ENCODE measurements around the gene LCN2.

Gene LCN2

DNA sequence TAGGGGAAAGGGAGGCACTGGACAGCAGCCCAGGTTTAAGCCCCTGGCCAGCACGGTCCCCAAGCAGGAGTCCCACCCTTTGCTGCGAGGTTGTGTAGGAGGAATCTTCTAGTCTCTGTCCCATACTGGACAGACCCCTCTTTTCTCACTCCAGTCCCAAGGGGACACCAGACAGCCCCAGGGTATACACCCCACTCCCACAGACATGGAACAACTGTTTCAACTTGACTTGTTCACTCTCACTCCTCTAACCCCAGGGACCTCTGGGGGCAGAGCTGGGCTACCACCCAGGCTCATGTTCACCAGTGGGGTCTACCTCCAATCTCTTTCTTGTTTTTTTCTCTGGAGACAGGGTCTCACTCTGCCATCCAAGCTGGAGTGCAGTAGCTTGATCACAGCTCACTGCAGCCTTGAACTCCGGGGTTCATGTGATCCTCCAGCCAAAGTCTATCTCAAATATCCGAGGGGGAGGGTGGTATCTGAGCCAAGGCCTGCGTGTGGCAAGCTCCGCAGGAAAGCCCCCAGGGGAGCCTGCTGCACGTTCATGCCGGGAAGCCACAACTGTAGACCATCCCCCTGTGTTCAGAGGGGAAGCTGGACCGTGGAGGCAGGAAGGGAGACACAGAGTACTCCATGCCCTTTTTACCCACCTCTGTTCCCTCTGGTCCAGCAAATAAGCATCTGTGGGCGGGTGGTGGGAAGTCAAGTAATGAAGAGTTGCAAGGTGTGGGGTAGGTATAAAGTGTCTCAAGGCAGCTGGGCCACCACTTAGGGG, 23.5 kb upstream of the LCN2 start:
- no peak overlapping the region for H4K8ac ChIP-seq (ENCODE audit: low read depth, low read length)
- peaks cover 16% of the 10 kb centered on the region for H3K79me1 ChIP-seq (ENCODE audit: low read length)
- H2AFZ ChIP-seq (ENCODE audit: insufficient read depth, low read length, poor library complexity), result no peak overlapping the region
- no peak overlapping the region for H2BK5ac ChIP-seq (ENCODE audit: low read depth, low read length, poor library complexity)
- H3K27ac ChIP-seq (ENCODE audit: low read depth, low read length), result no peak overlapping the region
- DNase-seq, result no peak
- H3K23ac ChIP-seq (ENCODE audit: low read length), result no peak overlapping the region
- H3K4me2 ChIP-seq (ENCODE audit: low read length), result no peak overlapping the region
- peaks cover 14% of the 10 kb centered on the region for H3K79me2 ChIP-seq (ENCODE audit: control insufficient read depth, insufficient read depth, low read length, poor library complexity)
- H2BK120ac ChIP-seq (ENCODE audit: insufficient read depth, low read length, poor library complexity), result no peak overlapping the region
- H3K36me3 ChIP-seq (ENCODE audit: control insufficient read depth in 1 of 2, insufficient read depth in 2 of 2, low read length in 2 of 2), result peaks cover 34 to 39% of the 10 kb centered on the region in 2 experiments
- peaks cover 6% of the 10 kb centered on the region for H3K9me3 ChIP-seq (ENCODE audit: insufficient read depth, low read depth, low read length)
- H3K27me3 ChIP-seq (ENCODE audit: insufficient read depth, low read length), result no peaks in the 10 kb centered on the region
- no peak overlapping the region for H2AK5ac ChIP-seq (ENCODE audit: low read length)
- no peak overlapping the region for H3K9ac ChIP-seq (ENCODE audit: low read length)
- H3K4ac ChIP-seq (ENCODE audit: low read depth, low read length), result peak overlapping the region; percentile 19
- H3K14ac ChIP-seq (ENCODE audit: low read length), result no peak overlapping the region
- no peak overlapping the region for H4K91ac ChIP-seq (ENCODE audit: low read depth, low read length)
- no peak overlapping the region for H3K4me3 ChIP-seq (ENCODE audit: low read depth, low read length)
- no CpG with 5 or more reads among the region's 10 CpGs for WGBS (ENCODE audit: extremely low coverage, insufficient coverage, insufficient read length)
- peak overlapping the region; percentile 33 for H3K18ac ChIP-seq (ENCODE audit: low read length)
- no peak overlapping the region for H2BK12ac ChIP-seq (ENCODE audit: low read length)
- H3K4me1 ChIP-seq (ENCODE audit: control insufficient read depth in 1 of 2, insufficient read depth in 2 of 2, low read length in 2 of 2), result peaks cover 5 to 13% of the 10 kb centered on the region in 2 experiments
- peak overlapping the region; percentile 16 for H4K12ac ChIP-seq (ENCODE audit: low read depth, low read length)

GRCh38 chr9:128127568-128127989, 21.7 kb upstream of the LCN2 start, which contains the start of gene PTGES2:
Gene PTGES2 (minus strand): TSS chr9:128127729. CDS start chr9:128127717, 12 bp downstream.
- H3K36me3 ChIP-seq (ENCODE audit: control insufficient read depth in 1 of 2, insufficient read depth in 2 of 2, low read length in 2 of 2), result peaks cover 18 to 23% of the 10 kb centered on the region in 2 experiments
- DNase-seq, result peak; percentile 82 to 94
- peak within 1 kb of the TSS; percentile 98 for H3K9ac ChIP-seq (ENCODE audit: low read length)
- peak within 1 kb of the TSS; percentile 77 for H3K4ac ChIP-seq (ENCODE audit: low read depth, low read length)
- peak within 1 kb of the TSS; percentile 98 for H2BK120ac ChIP-seq (ENCODE audit: insufficient read depth, low read length, poor library complexity)
- H3K4me2 ChIP-seq (ENCODE audit: low read length), result peak within 1 kb of the TSS; percentile 84
- peak within 1 kb of the TSS; percentile 32 for H2BK12ac ChIP-seq (ENCODE audit: low read length)
- H4K8ac ChIP-seq (ENCODE audit: low read depth, low read length), result peak within 1 kb of the TSS; percentile 100
- H4K91ac ChIP-seq (ENCODE audit: low read depth, low read length), result peak within 1 kb of the TSS; percentile 99
- peaks cover 5 to 13% of the 10 kb centered on the region in 2 experiments for H3K4me1 ChIP-seq (ENCODE audit: control insufficient read depth in 1 of 2, insufficient read depth in 2 of 2, low read length in 2 of 2)
- H2AK5ac ChIP-seq (ENCODE audit: low read length), result peak within 1 kb of the TSS; percentile 76
- H4K12ac ChIP-seq (ENCODE audit: low read depth, low read length), result peak within 1 kb of the TSS; percentile 97
- H3K23ac ChIP-seq (ENCODE audit: low read length), result no peak within 1 kb of the TSS
- H3K4me3 ChIP-seq (ENCODE audit: low read depth, low read length), result peak within 1 kb of the TSS; percentile 88
- H3K14ac ChIP-seq (ENCODE audit: low read length), result peak within 1 kb of the TSS; percentile 94
- peaks cover 14% of the 10 kb centered on the region for H3K79me2 ChIP-seq (ENCODE audit: control insufficient read depth, insufficient read depth, low read length, poor library complexity)
- WGBS (ENCODE audit: extremely low coverage, insufficient coverage, insufficient read length), result no CpG with 5 or more reads among the region's 56 CpGs
- peaks cover 6% of the 10 kb centered on the region for H3K9me3 ChIP-seq (ENCODE audit: insufficient read depth, low read depth, low read length)
- no peaks in the 10 kb centered on the region for H3K27me3 ChIP-seq (ENCODE audit: insufficient read depth, low read length)
- H3K79me1 ChIP-seq (ENCODE audit: low read length), result peaks cover 16% of the 10 kb centered on the region
- H2BK5ac ChIP-seq (ENCODE audit: low read depth, low read length, poor library complexity), result peak within 1 kb of the TSS; percentile 95
- H3K18ac ChIP-seq (ENCODE audit: low read length), result peak within 1 kb of the TSS; percentile 97
- peak within 1 kb of the TSS; percentile 93 for H2AFZ ChIP-seq (ENCODE audit: insufficient read depth, low read length, poor library complexity)
- H3K27ac ChIP-seq (ENCODE audit: low read depth, low read length), result peak within 1 kb of the TSS; percentile 95

DNA sequence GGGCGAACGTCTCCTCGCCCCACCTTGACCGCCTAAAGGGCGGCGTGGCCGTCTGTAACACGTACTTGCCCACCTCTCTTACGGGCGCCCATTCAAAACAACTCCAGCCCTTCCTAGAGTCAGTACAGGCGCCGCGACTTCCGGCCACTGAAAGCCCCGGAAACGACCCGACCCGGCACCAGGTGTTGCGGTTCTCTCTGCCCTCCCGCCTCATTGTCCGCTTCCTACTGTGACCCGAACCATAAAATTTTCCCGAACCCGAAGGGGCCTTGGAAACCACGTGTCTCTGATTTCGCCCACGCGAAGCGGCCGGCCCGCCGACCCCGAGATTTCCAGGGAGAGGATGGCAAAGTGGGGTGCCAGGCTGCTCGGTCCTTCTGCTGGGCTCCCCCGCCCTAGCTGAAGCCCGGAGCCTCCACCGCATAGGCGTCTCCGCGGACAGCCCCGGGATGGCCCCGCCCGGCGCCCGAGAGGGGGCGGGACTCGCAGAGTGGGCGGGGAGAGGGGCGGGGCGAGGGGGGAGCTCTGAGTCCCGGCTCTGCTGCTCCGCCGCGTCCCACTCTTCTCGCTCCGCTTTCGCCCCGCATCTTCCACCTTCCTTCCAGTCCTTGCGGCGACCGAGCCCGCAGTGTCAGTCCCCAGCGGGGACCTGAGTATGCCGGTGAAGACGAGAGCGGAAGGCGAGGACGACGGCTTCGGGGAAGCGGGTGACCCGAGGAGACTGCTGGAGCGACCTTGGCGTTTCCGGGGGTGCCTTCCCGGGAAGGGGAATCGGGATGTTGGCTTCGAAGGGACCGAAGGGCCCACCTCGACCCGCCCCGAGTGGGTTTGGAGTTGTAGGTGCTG, 21.0 kb upstream of the LCN2 start:
- peak overlapping the region; percentile 98 for H2BK120ac ChIP-seq (ENCODE audit: insufficient read depth, low read length, poor library complexity)
- peak; percentile 76 to 93 for DNase-seq
- peaks cover 6% of the 10 kb centered on the region for H3K9me3 ChIP-seq (ENCODE audit: insufficient read depth, low read depth, low read length)
- no CpG with 5 or more reads among the region's 82 CpGs for WGBS (ENCODE audit: extremely low coverage, insufficient coverage, insufficient read length)
- H3K14ac ChIP-seq (ENCODE audit: low read length), result peak overlapping the region; percentile 94
- H3K4me3 ChIP-seq (ENCODE audit: low read depth, low read length), result peak overlapping the region; percentile 88
- peak overlapping the region; percentile 84 for H3K4me2 ChIP-seq (ENCODE audit: low read length)
- peak overlapping the region; percentile 38 for H2AK5ac ChIP-seq (ENCODE audit: low read length)
- peak overlapping the region; percentile 97 for H3K18ac ChIP-seq (ENCODE audit: low read length)
- peaks cover 16% of the 10 kb centered on the region for H3K79me1 ChIP-seq (ENCODE audit: low read length)
- H3K23ac ChIP-seq (ENCODE audit: low read length), result no peak overlapping the region
- H3K4ac ChIP-seq (ENCODE audit: low read depth, low read length), result peak overlapping the region; percentile 77
- H3K79me2 ChIP-seq (ENCODE audit: control insufficient read depth, insufficient read depth, low read length, poor library complexity), result peaks cover 14% of the 10 kb centered on the region
- H3K27me3 ChIP-seq (ENCODE audit: insufficient read depth, low read length), result no peaks in the 10 kb centered on the region
- peak overlapping the region; percentile 95 for H3K27ac ChIP-seq (ENCODE audit: low read depth, low read length)
- H4K8ac ChIP-seq (ENCODE audit: low read depth, low read length), result peak overlapping the region; percentile 100
- H3K4me1 ChIP-seq (ENCODE audit: control insufficient read depth in 1 of 2, insufficient read depth in 2 of 2, low read length in 2 of 2), result peaks cover 5 to 13% of the 10 kb centered on the region in 2 experiments
- peak overlapping the region; percentile 97 for H4K12ac ChIP-seq (ENCODE audit: low read depth, low read length)
- H3K9ac ChIP-seq (ENCODE audit: low read length), result peak overlapping the region; percentile 98
- peak overlapping the region; percentile 93 for H2AFZ ChIP-seq (ENCODE audit: insufficient read depth, low read length, poor library complexity)
- peak overlapping the region; percentile 95 for H2BK5ac ChIP-seq (ENCODE audit: low read depth, low read length, poor library complexity)
- peak overlapping the region; percentile 99 for H4K91ac ChIP-seq (ENCODE audit: low read depth, low read length)
- H2BK12ac ChIP-seq (ENCODE audit: low read length), result peak overlapping the region; percentile 23
- peaks cover 13 to 17% of the 10 kb centered on the region in 2 experiments for H3K36me3 ChIP-seq (ENCODE audit: control insufficient read depth in 1 of 2, insufficient read depth in 2 of 2, low read length in 2 of 2)

GRCh38 chr9:128128836-128129590, 20.2 kb upstream of the LCN2 start:
- no CpG with 5 or more reads among the region's 29 CpGs for WGBS (ENCODE audit: extremely low coverage, insufficient coverage, insufficient read length)
- peak overlapping the region; percentile 84 for H3K4me2 ChIP-seq (ENCODE audit: low read length)
- peak overlapping the region; percentile 93 for H2AFZ ChIP-seq (ENCODE audit: insufficient read depth, low read length, poor library complexity)

More at GRCh38 chr9:128128836-128129590, 20.2 kb upstream of the LCN2 start:
- no peak overlapping the region for H2AK5ac ChIP-seq (ENCODE audit: low read length)
- H3K4me1 ChIP-seq (ENCODE audit: control insufficient read depth in 1 of 2, insufficient read depth in 2 of 2, low read length in 2 of 2), result peaks cover 5 to 13% of the 10 kb centered on the region in 2 experiments
- H3K27me3 ChIP-seq (ENCODE audit: insufficient read depth, low read length), result no peaks in the 10 kb centered on the region
- peak overlapping the region; percentile 64 for H4K91ac ChIP-seq (ENCODE audit: low read depth, low read length)
- no peak for DNase-seq
- no peak overlapping the region for H3K9ac ChIP-seq (ENCODE audit: low read length)
- H3K9me3 ChIP-seq (ENCODE audit: insufficient read depth, low read depth, low read length), result peaks cover 6% of the 10 kb centered on the region
- peak overlapping the region; percentile 97 for H3K18ac ChIP-seq (ENCODE audit: low read length)
- peak overlapping the region; percentile 91 for H4K8ac ChIP-seq (ENCODE audit: low read depth, low read length)
- H3K23ac ChIP-seq (ENCODE audit: low read length), result no peak overlapping the region
- peaks cover 6 to 10% of the 10 kb centered on the region in 2 experiments for H3K36me3 ChIP-seq (ENCODE audit: control insufficient read depth in 1 of 2, insufficient read depth in 2 of 2, low read length in 2 of 2)
- peak overlapping the region; percentile 80 for H4K12ac ChIP-seq (ENCODE audit: low read depth, low read length)
- peak overlapping the region; percentile 88 for H3K4me3 ChIP-seq (ENCODE audit: low read depth, low read length)
- H3K79me2 ChIP-seq (ENCODE audit: control insufficient read depth, insufficient read depth, low read length, poor library complexity), result peaks cover 14% of the 10 kb centered on the region
- no peak overlapping the region for H2BK120ac ChIP-seq (ENCODE audit: insufficient read depth, low read length, poor library complexity)
- H3K14ac ChIP-seq (ENCODE audit: low read length), result peak overlapping the region; percentile 85
- H3K27ac ChIP-seq (ENCODE audit: low read depth, low read length), result no peak overlapping the region
- no peak overlapping the region for H2BK5ac ChIP-seq (ENCODE audit: low read depth, low read length, poor library complexity)
- H3K79me1 ChIP-seq (ENCODE audit: low read length), result peaks cover 16% of the 10 kb centered on the region
- no peak overlapping the region for H2BK12ac ChIP-seq (ENCODE audit: low read length)
- no peak overlapping the region for H3K4ac ChIP-seq (ENCODE audit: low read depth, low read length)

All from trophoblast cell (in vitro differentiated cells and primary cell).